Measurements from ENCODE around the gene PLN.

PLN gene

DNA sequence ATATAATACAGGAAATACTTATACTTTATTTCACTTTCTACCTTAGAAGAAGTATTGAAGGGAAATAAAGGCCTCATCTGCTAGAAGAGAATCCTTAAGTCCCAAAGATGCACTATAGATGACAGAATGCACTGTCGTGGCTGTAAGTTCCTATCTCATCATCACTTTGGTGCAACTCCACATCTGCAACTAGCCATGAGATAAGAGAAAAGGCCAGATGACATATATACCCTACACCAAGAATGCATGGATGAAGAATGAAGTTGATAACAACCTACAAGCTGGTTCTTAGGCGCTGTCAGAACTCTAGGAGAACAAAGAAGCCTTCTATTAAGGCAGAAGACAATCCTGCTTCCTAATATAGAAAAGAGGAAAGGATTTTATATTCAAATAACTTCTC lies 11.6 kb upstream of the PLN start:
- ChIA-PET POLR2A (no interaction called here), CTCF (interaction anchor here (0.7 kb wide), 1 partner anchor 9 kb away, joined by 3 read pairs; no protein-coding TSS in a partner anchor)
- Histone ChIP-seq H3K36me3 (ENCODE audit: control insufficient read depth in 2 of 2, insufficient read depth in 1 of 2, low read length in 2 of 2) (no peaks in the 10 kb centered on the region), H3K27ac (ENCODE audit: extremely low read depth, low read depth, low read length) (no peak overlapping the region), H3K4me3 (ENCODE audit: low read depth, low read length) (no peak overlapping the region), H3K9me3 (ENCODE audit: control insufficient read depth, insufficient read depth, low read depth, low read length) (no peaks in the 10 kb centered on the region), H3K4me1 (ENCODE audit: control insufficient read depth, insufficient read depth, low read length) (no peaks in the 10 kb centered on the region)
- TF ChIP-seq ZNF645 (tag by site-specific recombination; IDR thresholded peaks at IDR 0.05), result no peak
- no peak for TF ChIP-seq ZNF155 (tag by site-specific recombination; IDR thresholded peaks at IDR 0.05)
- no peak for TF ChIP-seq WT1 (tag by site-specific recombination; IDR thresholded peaks at IDR 0.05)
- no peak for TF ChIP-seq ZNF843 (tag by site-specific recombination; IDR thresholded peaks at IDR 0.05)
- no peak for TF ChIP-seq ZNF335 (tag by site-specific recombination; conservative IDR thresholded peaks at IDR 0.05)
- no peak for TF ChIP-seq ZNF311 (tag by site-specific recombination; IDR thresholded peaks at IDR 0.05; ENCODE audit: borderline replicate concordance)
- no peak for TF ChIP-seq ZNF785 (tag by site-specific recombination; IDR thresholded peaks at IDR 0.05)
- TF ChIP-seq ZNF19 (tag by site-specific recombination; IDR thresholded peaks at IDR 0.05; ENCODE audit: low read depth), result no peak
- no peak for TF ChIP-seq ZNF768 (tag by site-specific recombination; IDR thresholded peaks at IDR 0.05)
- TF ChIP-seq ZNF10 (tag by site-specific recombination; IDR thresholded peaks at IDR 0.05), result no peak

- POLR2A ChIA-PET, result no interaction called here
- no peaks in the 10 kb centered on the region for H3K4me1 ChIP-seq (ENCODE audit: control insufficient read depth, insufficient read depth, low read length)
- no peak overlapping the region for H3K4me3 ChIP-seq (ENCODE audit: low read depth, low read length)
- no peaks in the 10 kb centered on the region for H3K36me3 ChIP-seq (ENCODE audit: control insufficient read depth in 2 of 2, insufficient read depth in 1 of 2, low read length in 2 of 2)
- H3K9me3 ChIP-seq (ENCODE audit: control insufficient read depth, insufficient read depth, low read depth, low read length), result no peaks in the 10 kb centered on the region
- CTCF ChIA-PET, result interaction anchor here (1.8 kb wide), 1 partner anchor 43 kb away, joined by 5 read pairs; no protein-coding TSS in a partner anchor
- no peak overlapping the region for H3K27ac ChIP-seq (ENCODE audit: extremely low read depth, low read depth, low read length)
- TF ChIP-seq ZSCAN4 (tag by site-specific recombination; IDR thresholded peaks at IDR 0.05) (no peak), ZNF24 (tag by site-specific recombination; IDR thresholded peaks at IDR 0.05) (no peak), PRDM6 (tag by site-specific recombination; IDR thresholded peaks at IDR 0.05) (peak; percentile 22; the same call in 1 of the 2 replicates), ZNF121 (tag by site-specific recombination; IDR thresholded peaks at IDR 0.05) (no peak)
Observed at GRCh38 chr6:118537574-118537973, 10.5 kb upstream of the PLN start.

DNA sequence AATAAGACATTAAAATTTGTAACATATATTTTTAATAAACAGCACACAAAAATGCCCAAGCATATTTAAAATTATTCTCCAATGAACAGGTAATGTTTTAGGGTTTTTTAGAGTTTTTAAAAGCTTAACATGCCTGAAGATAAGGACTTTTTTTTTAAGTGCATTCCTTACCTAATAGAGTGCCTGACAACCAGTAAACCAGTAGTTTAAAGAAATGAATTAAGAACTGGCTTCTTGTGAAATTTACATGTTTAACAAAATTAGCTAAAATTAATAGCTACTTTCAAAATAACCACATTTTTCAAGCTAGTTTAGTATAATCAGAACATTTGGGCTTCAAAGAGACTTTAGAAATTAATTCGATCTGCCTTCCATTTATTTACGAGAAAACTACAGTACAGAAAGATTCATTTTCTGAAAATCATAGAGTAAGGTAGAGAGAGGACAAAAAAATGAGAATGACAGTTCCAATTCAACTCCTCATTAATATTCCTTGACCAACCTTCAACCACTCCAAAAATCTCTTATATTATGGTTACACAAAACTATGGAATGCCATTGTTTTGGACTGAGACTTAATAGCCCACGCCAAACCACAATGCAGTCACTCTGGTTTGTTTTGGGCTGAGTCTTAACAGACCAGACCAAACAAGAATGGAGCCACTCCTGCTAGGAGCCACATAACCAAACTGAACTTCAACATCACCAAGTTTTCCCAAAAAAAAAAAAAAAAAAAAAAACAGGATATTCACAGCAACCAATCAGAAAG lies 5.7 kb upstream of the PLN start:
- Histone ChIP-seq H3K4me1 (ENCODE audit: control insufficient read depth, insufficient read depth, low read length) (peaks cover 6% of the 10 kb centered on the region), H3K36me3 (ENCODE audit: control insufficient read depth in 2 of 2, insufficient read depth in 1 of 2, low read length in 2 of 2) (no peaks in the 10 kb centered on the region), H3K9me3 (ENCODE audit: control insufficient read depth, insufficient read depth, low read depth, low read length) (no peaks in the 10 kb centered on the region), H3K4me3 (ENCODE audit: low read depth, low read length) (no peak overlapping the region), H3K27ac (ENCODE audit: extremely low read depth, low read depth, low read length) (no peak overlapping the region)
- CTCF ChIA-PET, result interaction anchor here (0.6 to 2.0 kb wide), 3 partner anchors 9 to 258 kb away, joined by 4 to 9 read pairs (median 5); no protein-coding TSS in a partner anchor
- POLR2A ChIA-PET, result no interaction called here
- TF ChIP-seq REPIN1 (tag by site-specific recombination; IDR thresholded peaks at IDR 0.05; ENCODE audit: low read depth) (no peak), AEBP2 (tag by site-specific recombination; IDR thresholded peaks at IDR 0.05; ENCODE audit: borderline replicate concordance) (no peak), SP3 (tag by site-specific recombination; IDR thresholded peaks at IDR 0.05) (no peak), ZNF148 (tag by site-specific recombination; IDR thresholded peaks at IDR 0.05; ENCODE audit: borderline replicate concordance) (no peak), ZNF354C (tag by site-specific recombination; IDR thresholded peaks at IDR 0.05; ENCODE audit: borderline replicate concordance, low read depth) (no peak), ZNF2 (tag by site-specific recombination; IDR thresholded peaks at IDR 0.05) (no peak), ZSCAN23 (tag by site-specific recombination; IDR thresholded peaks at IDR 0.05) (no peak), KLF9 (tag by site-specific recombination; IDR thresholded peaks at IDR 0.05; ENCODE audit: low read depth) (no peak), ZNF501 (tag by site-specific recombination; IDR thresholded peaks at IDR 0.05) (no peak), ZNF175 (tag by site-specific recombination; IDR thresholded peaks at IDR 0.05) (no peak), ZNF19 (tag by site-specific recombination; IDR thresholded peaks at IDR 0.05; ENCODE audit: low read depth) (no peak)
